GM21367 (cell line): ENCODE results near the gene MB.
"Not testable (repeated sequence)": the region's sequence is repeated elsewhere in the genome, so short reads cannot be mapped to it uniquely, and the experiment has no call there.

Experiments
- ATAC-seq: cut with Tn5 transposase; IDR thresholded peaks from one replicate; pipeline ENCODE4 v1.9.1; 2021; ENCODE audit not compliant: unreplicated experiment

The MB gene

GRCh38 chr22:35617137-35617755 lies at the start of gene MB:
Gene MB (minus strand): TSS chr22:35617329. CDS start chr22:35617257, 72 bp downstream.
- ATAC-seq = no peak

GRCh38 chr22:35666699-35667098 lies 49.6 kb upstream of the MB start:
- ATAC-seq = not testable (repeated sequence)

- no peak for ATAC-seq
Observed at GRCh38 chr22:35664955-35665587, 47.9 kb upstream of the MB start.

- ATAC-seq = no peak
Observed at GRCh38 chr22:35663371-35663770, 46.2 kb upstream of the MB start.

- ATAC-seq = no peak
Observed at GRCh38 chr22:35662914-35663313, 45.8 kb upstream of the MB start.

GRCh38 chr22:35661464-35661863 lies 44.3 kb upstream of the MB start:
- no peak for ATAC-seq

- no peak for ATAC-seq
Observed at GRCh38 chr22:35660291-35661127, 43.4 kb upstream of the MB start.

GRCh38 chr22:35657571-35658312 lies 40.6 kb upstream of the MB start:
- ATAC-seq = no peak

GRCh38 chr22:35656284-35656752 lies 39.2 kb upstream of the MB start:
- no peak for ATAC-seq

GRCh38 chr22:35653824-35654223 lies 36.7 kb upstream of the MB start:
- ATAC-seq = no peak

- ATAC-seq = no peak
Observed at GRCh38 chr22:35651085-35651484, 34.0 kb upstream of the MB start.

GRCh38 chr22:35649636-35650250 lies 32.6 kb upstream of the MB start:
- ATAC-seq = no peak

GRCh38 chr22:35649026-35649553 lies 32.0 kb upstream of the MB start:
- ATAC-seq = no peak

- ATAC-seq = no peak
Observed at GRCh38 chr22:35648066-35649025, 31.2 kb upstream of the MB start, which contains the start of gene APOL6. Gene APOL6 (plus strand): TSS chr22:35648446. CDS start chr22:35656426, 7,980 bp downstream.

- no peak for ATAC-seq
Observed at GRCh38 chr22:35645646-35646045, 28.5 kb upstream of the MB start.

GRCh38 chr22:35643991-35644390 lies 26.9 kb upstream of the MB start:
- no peak for ATAC-seq

- no peak for ATAC-seq
Observed at GRCh38 chr22:35642305-35642741, 25.2 kb upstream of the MB start.

- no peak for ATAC-seq
Observed at GRCh38 chr22:35641494-35642120, 24.5 kb upstream of the MB start.

- ATAC-seq = no peak
Observed at GRCh38 chr22:35638410-35638809, 21.3 kb upstream of the MB start.
